GM10847 (cell line): ENCODE measurements around the gene RNF157.

Experiments
- POLR2A ChIP-seq: IDR thresholded peaks from 2 replicates; pipeline ENCODE4 v1.6.1; 2011; ENCODE audit not compliant: insufficient read length; ENCODE audit errors: extremely low read depth

RNF157 gene

GRCh38 chr17:76136276-76137000, 103.9 kb downstream of the RNF157 start:
- TF ChIP-seq POLR2A: no peak

DNA sequence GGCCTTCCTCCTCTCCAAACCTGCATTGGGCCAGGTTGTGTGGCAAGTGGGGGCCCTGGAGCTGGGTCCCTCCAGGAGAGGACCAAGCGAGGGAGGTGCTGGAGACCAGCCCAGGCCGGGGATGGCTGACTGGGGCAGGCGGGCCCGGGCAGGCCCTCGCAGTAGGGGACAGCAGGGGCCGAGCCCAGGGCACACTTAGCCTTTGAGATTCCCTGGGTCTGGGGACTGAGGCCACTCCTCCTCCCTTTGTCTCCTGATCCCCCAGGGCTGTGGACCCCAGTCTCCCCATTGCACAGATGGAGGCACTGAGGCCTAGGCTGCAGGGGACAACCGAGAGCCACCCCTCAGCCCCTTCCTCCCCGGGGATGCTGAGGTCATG, 104.5 kb downstream of the RNF157 start:
- TF ChIP-seq POLR2A: no peak

GRCh38 chr17:76134911-76135809, 105.1 kb downstream of the RNF157 start:
- no peak for TF ChIP-seq POLR2A

DNA sequence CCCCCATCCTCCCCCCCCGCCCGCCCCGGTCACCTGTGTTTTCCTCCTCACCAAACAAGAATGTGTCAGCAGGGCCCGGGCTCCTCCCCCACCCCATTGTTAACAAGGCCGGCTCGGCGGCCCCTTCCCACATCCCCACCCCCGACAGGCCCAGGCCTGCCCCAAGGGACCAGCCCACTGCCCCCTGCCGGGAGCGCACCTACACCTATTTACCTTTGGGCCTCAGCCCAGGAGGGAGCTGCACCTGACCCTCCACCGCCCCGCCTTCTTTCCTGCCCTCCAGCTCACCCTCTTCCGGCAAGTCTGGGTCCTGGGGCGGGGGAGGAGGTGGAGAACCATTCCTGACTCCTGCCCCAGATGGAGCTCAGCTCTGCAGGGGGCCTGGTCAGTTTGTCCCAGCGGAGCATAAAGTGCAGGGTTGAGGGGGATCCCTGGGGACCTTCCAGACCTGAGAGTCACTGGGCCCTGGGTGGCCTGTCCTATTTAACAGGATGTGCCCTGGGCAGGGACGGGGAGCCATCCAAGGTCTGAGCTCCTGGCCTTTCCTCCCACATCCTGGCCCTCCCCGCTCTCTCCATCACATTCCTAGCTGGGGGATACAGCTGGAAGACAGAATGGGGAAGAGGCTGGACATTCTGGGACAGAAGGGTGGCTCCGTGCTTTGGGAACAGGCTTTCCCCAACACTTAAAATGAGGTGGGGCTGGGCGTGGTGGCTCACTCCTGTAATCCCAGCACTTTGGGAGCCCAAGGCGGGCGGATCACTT, 107.5 kb downstream of the RNF157 start:
- TF ChIP-seq POLR2A: no peak

DNA sequence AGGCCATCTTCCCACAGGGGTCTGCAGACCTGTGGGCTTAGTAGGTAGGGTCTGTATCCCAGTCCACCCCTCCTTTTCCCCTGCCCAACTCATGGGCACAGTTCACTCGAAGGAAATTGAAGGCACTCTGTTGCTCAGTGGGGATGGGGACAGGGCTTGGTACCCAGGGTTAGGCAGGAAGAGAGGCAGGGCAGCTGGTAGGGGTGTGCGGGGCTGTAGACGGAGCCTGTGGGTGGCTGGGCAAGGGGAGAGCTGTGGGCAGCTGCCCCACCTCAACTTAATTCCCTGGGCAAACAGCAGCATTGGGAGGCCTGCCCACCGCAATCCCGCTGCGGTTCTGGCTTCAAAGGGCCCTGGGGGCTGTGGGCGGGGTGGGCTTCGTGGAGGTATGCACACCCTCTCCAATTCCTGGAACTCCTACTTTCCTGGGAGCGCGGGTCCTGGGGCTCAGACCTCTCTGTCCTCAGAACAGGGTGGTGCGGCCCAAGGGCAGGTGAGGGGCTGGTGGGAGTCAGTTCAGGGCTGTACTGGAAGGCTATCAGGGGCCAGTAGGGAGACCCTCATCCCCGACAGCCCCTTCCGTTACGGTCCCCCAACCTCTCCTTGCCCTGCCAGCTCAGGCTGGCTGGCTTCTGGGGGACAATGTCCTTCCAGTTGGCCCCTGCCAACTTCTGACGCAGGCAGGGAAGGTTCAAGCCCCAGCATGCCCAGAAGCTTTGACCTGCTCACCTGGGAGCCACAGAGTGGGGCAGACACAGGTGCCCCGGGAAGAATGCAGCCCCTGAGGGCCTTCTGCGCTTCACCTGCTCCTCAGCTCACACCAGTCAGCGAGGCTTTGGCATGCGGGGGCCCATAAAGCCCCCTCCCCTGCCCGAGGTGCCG, 108.4 kb downstream of the RNF157 start:
- TF ChIP-seq POLR2A: no peak

DNA sequence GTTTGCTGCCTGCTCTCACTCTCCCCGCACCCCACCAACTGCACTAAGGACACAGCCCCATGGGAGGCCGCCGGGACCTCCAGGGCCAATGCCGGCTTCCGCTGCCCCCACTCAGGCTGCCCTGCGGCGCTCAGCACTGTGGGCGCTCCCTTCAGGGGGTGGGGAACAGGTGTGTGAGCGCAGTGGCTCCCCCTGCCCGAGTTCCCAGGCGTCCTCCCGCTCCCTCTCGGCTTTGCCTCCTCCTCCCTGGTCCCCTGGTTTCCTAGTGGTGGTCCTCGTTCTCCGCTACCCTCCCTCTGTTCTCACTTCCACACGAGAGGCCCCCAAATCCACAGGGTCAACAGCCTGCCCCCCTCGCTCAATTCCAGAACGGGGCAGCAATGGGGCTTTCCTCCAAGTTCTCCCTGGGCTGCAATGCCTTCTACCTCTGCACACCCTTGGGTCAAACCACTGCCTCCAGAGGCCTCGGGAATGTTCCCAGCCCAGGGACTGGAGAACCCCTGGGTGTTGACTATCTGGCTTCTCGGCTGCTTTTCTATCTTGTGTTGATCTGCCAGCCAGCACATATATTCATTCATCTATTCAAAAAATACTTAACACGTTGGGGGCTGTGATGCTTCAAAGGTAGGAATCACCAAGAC, 109.1 kb downstream of the RNF157 start:
- TF ChIP-seq POLR2A: no peak

DNA sequence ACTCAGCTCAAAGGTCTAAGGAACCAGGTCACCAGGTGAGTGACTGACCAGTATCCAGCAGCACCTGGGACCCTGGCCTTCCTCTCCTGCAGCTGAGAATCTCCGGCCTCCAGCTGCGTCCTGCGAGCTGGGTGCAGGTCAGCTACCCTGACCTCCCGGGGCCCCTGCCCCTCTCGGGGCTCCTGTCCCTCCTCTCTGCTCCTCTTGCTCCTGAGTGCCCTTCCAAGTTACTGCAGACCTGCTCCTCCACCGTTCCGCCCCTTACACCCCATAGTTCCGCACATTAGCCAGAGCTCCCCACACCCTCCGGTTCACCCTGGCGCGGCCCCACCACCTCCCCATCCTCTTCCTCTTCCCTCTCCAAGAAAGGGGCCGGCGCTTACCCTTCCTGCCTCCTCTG, 109.8 kb downstream of the RNF157 start:
- TF ChIP-seq POLR2A: no peak

GRCh38 chr17:76125922-76126321, 114.4 kb downstream of the RNF157 start:
- TF ChIP-seq POLR2A: no peak

DNA sequence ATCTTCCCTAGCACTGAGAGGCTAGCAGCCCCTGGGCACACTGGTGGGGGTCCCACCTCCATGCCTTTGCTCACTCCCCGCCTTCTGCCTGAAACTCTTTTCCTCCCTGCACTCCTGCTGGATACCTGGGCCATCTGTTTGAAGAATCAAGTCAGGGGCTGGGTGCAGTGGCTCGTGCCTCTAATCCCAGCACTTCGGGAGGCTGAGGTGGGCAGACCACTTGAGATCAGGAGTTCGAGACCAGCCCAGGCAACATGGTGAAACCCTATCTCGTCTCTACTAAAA, 115.0 kb downstream of the RNF157 start:
- TF ChIP-seq POLR2A: no peak

GRCh38 chr17:76124582-76125390, 115.5 kb downstream of the RNF157 start:
- no peak for TF ChIP-seq POLR2A

DNA sequence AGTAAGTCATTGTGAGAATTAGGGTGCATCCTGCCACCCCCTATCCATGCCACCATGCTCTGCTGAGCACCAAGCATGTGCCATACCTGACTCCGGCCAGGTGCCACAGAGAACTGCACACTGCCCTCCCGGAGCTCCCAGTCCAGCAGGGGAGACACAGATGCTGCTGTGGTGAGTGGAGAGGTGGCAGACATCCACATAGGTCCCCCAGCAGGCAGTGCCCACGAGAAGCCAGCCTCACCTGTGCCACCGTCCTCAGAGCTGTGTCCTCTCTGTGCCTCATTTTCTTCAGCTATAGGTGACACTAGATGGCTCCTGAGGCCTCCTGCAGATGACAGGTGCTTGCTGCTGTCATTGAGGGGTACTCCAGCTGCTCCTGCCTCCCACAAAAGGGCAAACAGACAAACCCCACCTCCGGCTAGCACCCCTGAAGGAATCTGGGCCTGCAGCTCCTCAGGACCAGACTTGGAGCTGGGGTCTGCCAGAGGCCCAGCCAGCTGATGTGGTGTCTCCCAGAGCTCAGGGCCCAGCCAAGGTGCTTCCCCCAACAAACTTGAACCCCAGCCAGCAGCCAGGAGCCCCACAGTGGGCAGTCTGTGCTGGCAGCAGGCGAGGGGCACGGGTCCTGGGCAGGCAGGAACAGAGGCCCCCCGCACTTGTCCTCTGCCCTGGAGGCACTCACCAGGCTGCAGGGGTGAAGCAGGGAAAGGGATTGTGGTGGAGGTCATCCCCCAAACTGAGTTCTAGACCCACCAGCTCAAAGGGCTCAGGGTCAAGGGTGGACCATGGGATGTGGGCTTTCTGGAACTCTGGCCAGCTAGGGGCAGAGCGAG, 116.3 kb downstream of the RNF157 start:
- TF ChIP-seq POLR2A: no peak

DNA sequence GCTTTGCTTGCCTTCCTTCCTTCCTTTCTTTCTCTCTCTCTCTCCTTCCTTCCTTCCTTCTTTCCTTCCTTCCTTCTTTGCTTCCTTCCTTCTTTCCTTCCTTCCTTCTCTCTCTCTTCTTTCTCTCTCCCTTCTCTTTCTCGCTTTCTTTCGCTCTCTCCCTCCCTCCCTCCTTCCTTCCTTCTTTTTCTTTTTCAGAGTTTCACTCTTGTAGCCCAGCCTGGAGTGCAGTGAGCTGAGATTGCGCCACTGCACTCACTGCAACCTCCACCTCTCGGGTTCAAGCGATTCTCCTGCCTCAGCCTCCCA, 117.1 kb downstream of the RNF157 start:
- TF ChIP-seq POLR2A: no peak

GRCh38 chr17:76122431-76123190, 117.7 kb downstream of the RNF157 start:
- no peak for TF ChIP-seq POLR2A
